HepG2 (cell line): ENCODE results near the gene METTL22. TPM values are rescaled to one million over a fixed set of nuclear protein-coding genes. Genes with fewer than 3 reads are reported as not detected.

Experiments used
- ATAC-seq: fragments of 200-7000 bp; cut with Tn5 transposase; 3 replicates; pipeline ENCODE4 v1.9.1; 2020; ENCODE audit warnings: mild to moderate bottlenecking, moderate library complexity
- BruUV-seq: library from RNA; stranded (reverse); fragments of 400-500 nt; replicated peaks from 2 replicates; lab custom pipeline; 2021; lab: Mats Ljungman, UMichigan
- CTCF ChIA-PET: fragments of 300-600 bp; formaldehyde crosslinking; extraction: SDS; loops from one replicate; lab custom pipeline; 2021; ENCODE audit warnings: low total read pairs, inconsistent platforms, low intra/inter-chr PET ratio; lab: Yijun Ruan, JAX
- POLR2A ChIA-PET: fragments of 350-600 bp; sonication (Branson Sonifier 250); formaldehyde crosslinking; loops from one replicate; lab custom pipeline; 2020; ENCODE audit warnings: antibody characterized with exemption, inconsistent platforms; lab: Yijun Ruan, JAX
- DNase-seq: peaks from one replicate; pipeline ENCODE4 v3.0.0-alpha.2; 2015; ENCODE audit warnings: low spot score
- FAIRE-seq: peaks from 3 replicates; lab custom pipeline; 2011; peaks lifted over from hg19 to GRCh38; lab: Jason Lieb, UNC
- H2AFZ ChIP-seq: one replicate; pipeline ENCODE4 v1.6.1; 2011; ENCODE audit warnings: low read length, inconsistent platforms
- H3K27ac ChIP-seq: fragments of 300-600 bp; 3 replicates; pipeline ENCODE4 v1.8.0; 2011; ENCODE audit warnings: mixed run types, mild to moderate bottlenecking, mixed read lengths, low read length, inconsistent platforms; ENCODE audit not compliant: insufficient read depth; ENCODE audit errors: extremely low read length
- H3K27me3 ChIP-seq, 2 experiments: fragments of 200-600 bp in 1 of 2; 2 replicates in 1 of 2; 3 replicates in 1 of 2; pipeline versions ENCODE4 v1.6.0 to v1.8.0; 2011; ENCODE audit warnings: low read length in 2 of 2, mild to moderate bottlenecking in 2 of 2, moderate library complexity in 2 of 2, inconsistent platforms in 1 of 2; ENCODE audit not compliant: insufficient read depth in 2 of 2, control insufficient read depth in 1 of 2
- H3K36me3 ChIP-seq, 2 experiments: fragments of 200-600 bp in 1 of 2; replicated peaks in 1 of 2; 2 replicates in 1 of 2; 3 replicates in 1 of 2; pipeline versions ENCODE4 v1.5.1 to v1.8.0; 2011; ENCODE audit warnings: low read length in 2 of 2, inconsistent platforms in 1 of 2; ENCODE audit not compliant: insufficient read depth in 2 of 2, control insufficient read depth in 1 of 2
- H3K4me1 ChIP-seq: 2 replicates; pipeline ENCODE4 v1.5.1; 2012; ENCODE audit warnings: low read length, inconsistent platforms; ENCODE audit not compliant: insufficient read depth
- H3K4me2 ChIP-seq: 2 replicates; pipeline ENCODE4 v1.6.0; 2011; ENCODE audit warnings: low read depth, low read length, inconsistent platforms
- H3K4me3 ChIP-seq, 3 experiments: fragments of 200-600 bp in 1 of 3; sonication (generic), shearing (Covaris generic) in 1 of 3; replicated peaks in 1 of 3; 2 replicates each; pipeline ENCODE4 v1.5.1; 2011 to 2016; ENCODE audit warnings: low read length in 3 of 3, inconsistent platforms in 2 of 3, low read depth in 2 of 3, mild to moderate bottlenecking in 2 of 3, control low read depth in 1 of 3, mixed read lengths in 1 of 3; ENCODE audit not compliant: insufficient read depth in 1 of 3
- H3K79me2 ChIP-seq: one replicate; pipeline ENCODE4 v1.6.1; 2011; ENCODE audit warnings: low read length, inconsistent platforms; ENCODE audit not compliant: insufficient read depth
- H3K9ac ChIP-seq: 2 replicates; pipeline ENCODE4 v1.6.0; 2011; ENCODE audit warnings: mild to moderate bottlenecking, low read depth, low read length, inconsistent platforms; ENCODE audit not compliant: insufficient read depth
- H3K9me3 ChIP-seq: 2 replicates; pipeline ENCODE4 v1.5.1; 2012; ENCODE audit warnings: mild to moderate bottlenecking, low read length
- H4K20me1 ChIP-seq: 2 replicates; pipeline ENCODE4 v1.6.0; 2011; ENCODE audit warnings: inconsistent platforms, mild to moderate bottlenecking, low read length, moderate library complexity; ENCODE audit not compliant: insufficient read depth
- KLF11 ChIP-seq: IDR thresholded peaks from 2 replicates; pipeline ENCODE4 v1.6.1; 2016; ENCODE audit warnings: missing compliant biosample characterization
- SALL1 ChIP-seq: sonication (generic); formaldehyde crosslinking; IDR thresholded peaks from 2 replicates; pipeline ENCODE4 v1.8.0; 2022; ENCODE audit warnings: mild to moderate bottlenecking, missing genetic modification reagents
- WGBS: methylation state at CpG from one replicate; pipeline ENCODE4 v1.1.6; 2017; ENCODE audit warnings: low lambda C conversion rate; 5-methylcytosine and 5-hydroxymethylcytosine counted together
- in situ Hi-C: cut with HindIII; loops from 2 replicates; pipeline ENCODE4 v1.10.0; 2017; ENCODE audit warnings: low pct_unique_long_range_greater_than_20kb; ENCODE audit not compliant: extremely low pct_ligation_motif_present
- intact Hi-C: fragments of 100-400 bp; cut with micrococcal nuclease; formaldehyde crosslinking; loops from one replicate; pipeline ENCODE4 v1.10.0; 2022; ENCODE audit not compliant: unreplicated experiment
- polyA plus RNA-seq, 8 experiments: library from polyadenylated mRNA; depleted of rRNA in 3 of 8; stranded (reverse) in 7 of 8; unstranded in 1 of 8; fragments of >200 nt; fragmentation: Illumina TruSeq in 4 of 8; extraction: Trizol in 4 of 8; gene quantifications; 2 replicates each; pipeline versions ENCODE4 v1.2.1 to v1.2.3, GENCODE V29; 2011 to 2016; ENCODE audit warnings: low read depth in 4 of 8, missing spikeins in 1 of 8, mixed read lengths in 1 of 8; ENCODE audit not compliant: insufficient read depth in 1 of 8
- total RNA-seq, 5 experiments: library from RNA; depleted of rRNA; stranded (reverse); fragments of >200 nt; fragmentation: Illumina TruSeq; extraction: Trizol; gene quantifications; 2 replicates each; pipeline ENCODE4 v1.2.3, GENCODE V29; 2016; ENCODE audit warnings: low read depth in 1 of 5
- TF ChIP-seq, protein P1 (sequence below): sonication (generic); formaldehyde crosslinking; IDR thresholded peaks from 2 replicates; pipeline ENCODE4 v1.5.1; 2020; ENCODE audit warnings: mild to moderate bottlenecking, missing genetic modification reagents, borderline replicate concordance

METTL22 gene
- total and polyA plus RNA-seq, 2 of the 13 experiments (the other 11 are each of a cell fraction or from before 2014, with no cell fraction given), result 36.2 to 94.8 TPM

DNA sequence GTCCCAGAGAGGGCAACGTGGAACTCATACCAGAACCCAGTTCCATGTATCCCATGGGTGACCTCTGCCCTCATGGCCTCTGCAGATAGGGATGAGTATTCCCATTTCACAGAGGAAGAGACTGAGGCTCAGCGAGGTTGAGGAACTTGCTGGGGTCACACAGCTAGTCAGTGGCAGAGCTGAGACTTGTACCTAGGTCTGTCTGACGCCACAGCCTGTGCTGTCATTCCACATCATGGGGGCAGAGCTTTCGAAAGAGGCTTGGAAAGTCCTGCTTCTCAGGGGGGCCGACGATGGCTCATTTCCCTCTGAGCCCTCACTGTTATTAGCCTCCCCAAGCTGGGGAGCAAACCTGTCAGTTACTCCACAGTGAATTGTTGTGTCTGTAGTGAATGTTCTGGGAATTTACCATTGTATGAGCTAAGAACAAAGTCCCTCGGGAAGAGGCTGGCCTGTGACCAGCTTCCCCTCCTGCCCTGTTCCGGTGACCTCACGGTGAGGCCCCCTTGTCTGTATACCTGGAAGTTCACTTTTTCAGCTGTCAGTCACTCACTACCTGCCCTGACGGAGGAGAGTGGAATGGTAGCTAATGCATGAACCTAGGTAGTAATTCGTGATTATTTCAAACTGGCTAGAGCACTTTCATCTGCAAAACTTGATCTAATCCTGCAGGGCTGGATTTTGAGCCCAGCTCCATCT, 8.9 kb downstream of the METTL22 start (continued):
- TF ChIP-seq, protein P1, sequence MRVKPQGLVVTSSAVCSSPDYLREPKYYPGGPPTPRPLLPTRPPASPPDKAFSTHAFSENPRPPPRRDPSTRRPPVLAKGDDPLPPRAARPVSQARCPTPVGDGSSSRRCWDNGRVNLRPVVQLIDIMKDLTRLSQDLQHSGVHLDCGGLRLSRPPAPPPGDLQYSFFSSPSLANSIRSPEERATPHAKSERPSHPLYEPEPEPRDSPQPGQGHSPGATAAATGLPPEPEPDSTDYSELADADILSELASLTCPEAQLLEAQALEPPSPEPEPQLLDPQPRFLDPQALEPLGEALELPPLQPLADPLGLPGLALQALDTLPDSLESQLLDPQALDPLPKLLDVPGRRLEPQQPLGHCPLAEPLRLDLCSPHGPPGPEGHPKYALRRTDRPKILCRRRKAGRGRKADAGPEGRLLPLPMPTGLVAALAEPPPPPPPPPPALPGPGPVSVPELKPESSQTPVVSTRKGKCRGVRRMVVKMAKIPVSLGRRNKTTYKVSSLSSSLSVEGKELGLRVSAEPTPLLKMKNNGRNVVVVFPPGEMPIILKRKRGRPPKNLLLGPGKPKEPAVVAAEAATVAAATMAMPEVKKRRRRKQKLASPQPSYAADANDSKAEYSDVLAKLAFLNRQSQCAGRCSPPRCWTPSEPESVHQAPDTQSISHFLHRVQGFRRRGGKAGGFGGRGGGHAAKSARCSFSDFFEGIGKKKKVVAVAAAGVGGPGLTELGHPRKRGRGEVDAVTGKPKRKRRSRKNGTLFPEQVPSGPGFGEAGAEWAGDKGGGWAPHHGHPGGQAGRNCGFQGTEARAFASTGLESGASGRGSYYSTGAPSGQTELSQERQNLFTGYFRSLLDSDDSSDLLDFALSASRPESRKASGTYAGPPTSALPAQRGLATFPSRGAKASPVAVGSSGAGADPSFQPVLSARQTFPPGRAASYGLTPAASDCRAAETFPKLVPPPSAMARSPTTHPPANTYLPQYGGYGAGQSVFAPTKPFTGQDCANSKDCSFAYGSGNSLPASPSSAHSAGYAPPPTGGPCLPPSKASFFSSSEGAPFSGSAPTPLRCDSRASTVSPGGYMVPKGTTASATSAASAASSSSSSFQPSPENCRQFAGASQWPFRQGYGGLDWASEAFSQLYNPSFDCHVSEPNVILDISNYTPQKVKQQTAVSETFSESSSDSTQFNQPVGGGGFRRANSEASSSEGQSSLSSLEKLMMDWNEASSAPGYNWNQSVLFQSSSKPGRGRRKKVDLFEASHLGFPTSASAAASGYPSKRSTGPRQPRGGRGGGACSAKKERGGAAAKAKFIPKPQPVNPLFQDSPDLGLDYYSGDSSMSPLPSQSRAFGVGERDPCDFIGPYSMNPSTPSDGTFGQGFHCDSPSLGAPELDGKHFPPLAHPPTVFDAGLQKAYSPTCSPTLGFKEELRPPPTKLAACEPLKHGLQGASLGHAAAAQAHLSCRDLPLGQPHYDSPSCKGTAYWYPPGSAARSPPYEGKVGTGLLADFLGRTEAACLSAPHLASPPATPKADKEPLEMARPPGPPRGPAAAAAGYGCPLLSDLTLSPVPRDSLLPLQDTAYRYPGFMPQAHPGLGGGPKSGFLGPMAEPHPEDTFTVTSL, result 0 out of 2 replicates have a peak, but pooled peaks have one; percentile 26

DNA sequence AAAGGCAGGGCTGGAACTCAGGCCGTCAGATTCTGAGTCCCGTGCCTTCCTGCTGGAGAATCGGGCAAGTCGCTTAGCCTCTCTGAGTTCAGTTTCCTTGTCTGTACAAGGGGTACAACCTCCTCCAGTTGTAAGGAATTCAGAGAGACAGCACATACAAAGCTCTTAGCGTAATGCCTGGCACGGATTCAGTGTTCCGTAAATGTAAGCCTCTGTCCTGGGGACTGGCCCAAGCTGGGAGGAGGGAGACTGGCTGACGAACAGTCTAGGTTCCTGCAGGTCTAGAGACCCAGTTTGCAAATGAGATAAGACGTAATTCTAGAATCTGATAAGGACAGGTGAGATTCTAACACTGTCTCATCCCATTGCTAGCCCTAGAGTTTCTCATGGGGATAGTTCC, 9.9 kb downstream of the METTL22 start:
- Histone ChIP-seq H2AFZ (no peak overlapping the region), H3K4me1 (peaks cover 22% of the 10 kb centered on the region), H3K9me3 (no peaks in the 10 kb centered on the region), H3K36me3 (peaks cover 62 to 92% of the 10 kb centered on the region in 2 experiments), H3K4me3 (no peak overlapping the region), H3K27ac (no peak overlapping the region), H3K27me3 (no peaks in the 10 kb centered on the region), H3K9ac (no peak overlapping the region), H3K79me2 (no peaks in the 10 kb centered on the region), H4K20me1 (0 out of 2 replicates have a peak, but pooled peaks cover 4% of the 10 kb centered on the region), H3K4me2 (no peak overlapping the region)
- WGBS, result 96% methylated on average over 9 of the region's 9 CpGs
- intact Hi-C loops (loop anchor here (5.0 kb wide), 1 partner anchor 289 kb away; no protein-coding TSS in a partner anchor), in situ Hi-C loops (no loop called here)
- POLR2A ChIA-PET, result no interaction called here
- FAIRE-seq (no peak), DNase-seq (no peak), ATAC-seq (no peak)
- TF ChIP-seq SALL1 (CRISPR knock-in tag) (0 out of 2 replicates have a peak, but pooled peaks have one; percentile 8), KLF11 (no peak)
- CTCF ChIA-PET, result no interaction called here
- BruUV-seq, result no TSS peak
